ENCODE measurements around the gene MBD6. TPM values are rescaled to one million over a fixed set of nuclear protein-coding genes. Genes with fewer than 3 reads are reported as not detected.

MBD6 gene
- total and polyA plus RNA-seq, 2 of the 8 experiments (the other 6 are each of a cell fraction or from before 2014, with no cell fraction given), result 3.9 to 32.3 TPM

GRCh38 chr12:57511161-57511560 lies 11.5 kb upstream of the MBD6 start:
- WGBS, 2 experiments (ENCODE audit: extremely low coverage in 1 of 2, insufficient coverage in 1 of 2, insufficient read length in 1 of 2, insufficient replicate concordance in 2 of 2, low coverage in 1 of 2, low lambda C conversion rate in 2 of 2, missing lambda C conversion rate in 1 of 2), result 96% methylated on average over 4 of the region's 4 CpGs; no CpG with 5 or more reads in 1 of the 2 experiments
- peaks cover 2 to 9% of the 10 kb centered on the region in 2 experiments for H4K20me1 ChIP-seq (replicated peaks in 1 of 2; ENCODE audit: control insufficient read depth in 1 of 2, insufficient read depth in 2 of 2, low read length in 2 of 2)
- DNase-seq (ENCODE audit: low read depth in 1 of 2, low spot score in 2 of 2) (no peak), FAIRE-seq (no peak)
- no peak overlapping the region for H3K23ac ChIP-seq (ENCODE audit: insufficient read length)
- H4K8ac ChIP-seq (ENCODE audit: extremely low read depth, insufficient read depth, low read length), result no peak overlapping the region
- no peak overlapping the region for H2BK15ac ChIP-seq (ENCODE audit: low read length)
- H2AK5ac ChIP-seq (ENCODE audit: low read depth, low read length), result no peak overlapping the region
- no peaks in the 10 kb centered on the region for H3K23me2 ChIP-seq (ENCODE audit: low read depth, low read length)
- no peak overlapping the region for H3K18ac ChIP-seq (ENCODE audit: extremely low read depth, low read length)
- H3K4ac ChIP-seq (replicated peaks; ENCODE audit: insufficient read length, low read depth, low read length), result no peak overlapping the region
- H3K4me1 ChIP-seq (replicated peaks in 1 of 4; ENCODE audit: control insufficient read depth in 3 of 4, insufficient read depth in 4 of 4, low read length in 3 of 4), result no peaks in the 10 kb centered on the region
- no peak overlapping the region for H2BK120ac ChIP-seq (replicated peaks; ENCODE audit: low read depth, low read length)
- CTCF ChIA-PET (ENCODE audit: partially characterized antibody), result interaction anchor here (0.7 to 1.6 kb wide), 4 partner anchors 19 to 1763 kb away, joined by 3 to 4 read pairs (median 3); partner anchors contain the start of gene INHBE
- H3K56ac ChIP-seq (replicated peaks; ENCODE audit: insufficient read length, low read depth, low read length), result no peak overlapping the region
- no peak overlapping the region for H3K4me3 ChIP-seq (ENCODE audit: extremely low read depth in 1 of 4, insufficient read depth in 2 of 4, low read depth in 3 of 4, low read length in 4 of 4)
- no peak overlapping the region for H2BK12ac ChIP-seq (ENCODE audit: low read depth, low read length)
- no peaks in the 10 kb centered on the region for H3K27me3 ChIP-seq (replicated peaks in 1 of 4; ENCODE audit: control insufficient read depth in 3 of 4, extremely low read depth in 1 of 4, insufficient read depth in 3 of 4, low read length in 3 of 4)
- no peaks in the 10 kb centered on the region for H3K79me2 ChIP-seq (ENCODE audit: control insufficient read depth in 1 of 2, insufficient read depth in 2 of 2, low read length in 2 of 2)
- H3K4me2 ChIP-seq (ENCODE audit: insufficient read depth in 1 of 2, low read depth in 2 of 2, low read length in 2 of 2), result no peak overlapping the region
- no peak overlapping the region for H2BK5ac ChIP-seq (ENCODE audit: low read depth, low read length)
- POLR2A ChIA-PET (ENCODE audit: partially characterized antibody), result interaction anchor here (0.6 to 3.9 kb wide), 6 partner anchors 8 to 366 kb away, joined by 3 to 60 read pairs (median 4); partner anchors contain the start of gene DDIT3
- H3K27ac ChIP-seq (ENCODE audit: low read depth, low read length), result no peak overlapping the region
- H3K14ac ChIP-seq (ENCODE audit: insufficient read length), result no peak overlapping the region
- no peak overlapping the region for H4K91ac ChIP-seq (replicated peaks; ENCODE audit: insufficient read length, low read length)
- H3K36me3 ChIP-seq (ENCODE audit: control insufficient read depth in 2 of 4, insufficient read depth in 4 of 4, low read length in 3 of 4), result peaks cover 46 to 82% (median 69%) of the 10 kb centered on the region in 4 experiments
- no peaks in the 10 kb centered on the region; the same call in 1 of the 2 replicates for H3K79me1 ChIP-seq (ENCODE audit: low read depth, low read length)
- no peaks in the 10 kb centered on the region; a peak in 1 of 4 replicates for H3K9me3 ChIP-seq (ENCODE audit: insufficient read depth in 2 of 2, low read depth in 1 of 2, low read length in 1 of 2)
- no peak overlapping the region for H3K9ac ChIP-seq (replicated peaks in 1 of 4; ENCODE audit: extremely low read depth in 1 of 4, low read depth in 3 of 4, low read length in 3 of 4)
- H2BK20ac ChIP-seq (ENCODE audit: low read length), result no peak overlapping the region
- no peak overlapping the region for H2AFZ ChIP-seq (ENCODE audit: low read length)
- H4K5ac ChIP-seq (ENCODE audit: insufficient read length, low read depth, low read length), result no peak overlapping the region
- TF ChIP-seq KDM5A (IDR thresholded peaks at IDR 0.05; ENCODE audit: low read length) (no peak), RXRA (IDR thresholded peaks at IDR 0.05; ENCODE audit: insufficient read depth, low read depth, low read length) (no peak), ATF2 (IDR thresholded peaks at IDR 0.05; ENCODE audit: low read length) (no peak), ASH2L (IDR thresholded peaks at IDR 0.05; ENCODE audit: low read length) (no peak), JUN (IDR thresholded peaks at IDR 0.05; ENCODE audit: low read depth, low read length) (no peak), SAP30 (IDR thresholded peaks at IDR 0.05; ENCODE audit: insufficient read depth, insufficient replicate concordance, low read length) (no peak)

Data from H1 (cell line).